Amniotic epithelial cell (primary cell): ENCODE measurements around the gene EXD3.
A peak's percentile ranks its signal among the peaks of the same experiment; 100 is the strongest.
"Not testable (repeated sequence)": the region's sequence is repeated elsewhere in the genome, so short reads cannot be mapped to it uniquely, and the experiment has no call there.

Source experiments
- DNase-seq: peaks from one replicate; pipeline ENCODE4 v3.0.0-alpha.2; 2010; ENCODE audit warnings: low read depth

The EXD3 gene

GRCh38 chr9:137379761-137380161, 43.2 kb downstream of the EXD3 start:
- DNase-seq = no peak

- not testable (repeated sequence) for DNase-seq
Measured at GRCh38 chr9:137378688-137379410, 44.1 kb downstream of the EXD3 start.

GRCh38 chr9:137376386-137376785, 46.6 kb downstream of the EXD3 start:
- no peak for DNase-seq

- no peak for DNase-seq
Measured at GRCh38 chr9:137375321-137376058, 47.5 kb downstream of the EXD3 start.

- no peak for DNase-seq
Measured at GRCh38 chr9:137374131-137374845, 48.7 kb downstream of the EXD3 start.

- DNase-seq = no peak
Measured at GRCh38 chr9:137373611-137373980, 49.4 kb downstream of the EXD3 start.

GRCh38 chr9:137372693-137373610, 50.0 kb downstream of the EXD3 start:
- no peak for DNase-seq

GRCh38 chr9:137371946-137372651, 50.9 kb downstream of the EXD3 start:
- no peak for DNase-seq

GRCh38 chr9:137371521-137371941, 51.4 kb downstream of the EXD3 start:
- no peak for DNase-seq

DNA sequence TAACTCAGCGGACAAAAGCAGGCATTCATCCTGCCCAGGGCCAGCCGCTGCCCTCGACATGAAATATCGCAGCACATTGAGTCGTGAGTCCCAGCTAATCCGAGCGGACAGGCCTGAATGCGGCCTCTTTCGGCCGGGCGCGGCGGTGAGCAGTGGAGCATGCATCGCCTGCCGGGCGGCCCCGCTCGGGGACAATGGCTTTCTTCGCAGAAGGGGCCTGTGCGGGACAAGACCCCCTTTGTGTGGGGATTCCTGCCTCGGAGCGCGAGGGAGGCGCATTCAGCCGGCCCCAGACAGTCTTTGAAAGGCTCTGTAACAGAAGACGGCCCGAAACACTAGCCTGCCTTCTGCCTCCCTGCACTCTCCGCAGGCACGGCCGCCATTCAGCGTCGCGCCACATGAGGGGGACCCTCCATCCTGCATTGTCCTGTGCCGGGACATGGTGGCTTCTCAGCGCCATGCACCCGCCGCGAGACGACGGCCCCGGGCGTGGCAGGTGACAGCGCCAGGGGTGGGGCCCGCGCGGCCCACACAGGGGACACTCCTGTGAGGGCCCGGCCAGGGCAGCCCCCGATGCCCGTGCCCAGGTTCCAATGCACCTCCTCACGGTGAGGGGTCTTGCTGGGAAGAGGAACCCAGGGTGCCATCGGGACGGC, 52.0 kb downstream of the EXD3 start:
- peak; percentile 40 for DNase-seq

DNA sequence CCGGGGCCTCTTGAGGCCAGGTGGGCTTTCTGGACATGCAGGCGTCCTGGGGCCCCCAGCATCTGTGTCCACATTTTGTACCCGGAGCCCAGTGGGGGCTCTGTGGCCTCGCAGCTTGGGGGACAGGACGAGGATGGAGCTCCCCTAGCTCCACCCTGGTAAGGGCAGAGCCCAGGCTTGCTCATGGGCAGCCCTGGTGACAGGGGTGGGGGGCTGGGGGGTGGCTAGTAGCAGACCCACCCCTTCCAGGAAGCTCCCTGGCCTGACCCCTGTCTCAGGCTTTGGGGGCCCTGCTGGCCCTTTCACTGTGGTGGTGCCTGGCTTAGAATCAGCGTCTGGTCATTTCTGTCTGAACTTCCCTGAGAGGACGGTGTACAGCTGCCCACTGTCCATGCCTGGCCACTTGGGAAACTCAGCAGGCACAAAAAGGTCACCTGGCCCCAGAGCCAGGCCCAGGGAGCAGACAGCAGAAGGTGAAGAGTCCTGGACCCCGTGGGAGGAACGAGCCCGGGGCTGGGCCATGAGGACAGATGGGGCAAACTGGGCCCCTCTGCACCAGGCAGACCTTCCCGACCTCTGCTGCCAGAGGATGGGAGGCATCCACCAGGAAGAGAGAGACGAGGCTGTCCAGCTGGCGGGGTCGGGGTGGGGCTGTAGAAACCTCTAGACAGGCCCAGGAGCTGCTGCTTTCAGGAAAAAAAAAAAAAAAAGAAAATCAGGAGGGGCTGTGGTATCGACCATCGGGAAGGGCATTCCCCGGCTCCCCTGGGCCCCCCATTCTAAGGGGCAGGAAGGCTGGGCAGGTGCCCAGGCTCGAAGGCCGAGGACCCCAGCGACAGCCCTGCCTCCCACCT, 52.8 kb downstream of the EXD3 start:
- DNase-seq = no peak

DNA sequence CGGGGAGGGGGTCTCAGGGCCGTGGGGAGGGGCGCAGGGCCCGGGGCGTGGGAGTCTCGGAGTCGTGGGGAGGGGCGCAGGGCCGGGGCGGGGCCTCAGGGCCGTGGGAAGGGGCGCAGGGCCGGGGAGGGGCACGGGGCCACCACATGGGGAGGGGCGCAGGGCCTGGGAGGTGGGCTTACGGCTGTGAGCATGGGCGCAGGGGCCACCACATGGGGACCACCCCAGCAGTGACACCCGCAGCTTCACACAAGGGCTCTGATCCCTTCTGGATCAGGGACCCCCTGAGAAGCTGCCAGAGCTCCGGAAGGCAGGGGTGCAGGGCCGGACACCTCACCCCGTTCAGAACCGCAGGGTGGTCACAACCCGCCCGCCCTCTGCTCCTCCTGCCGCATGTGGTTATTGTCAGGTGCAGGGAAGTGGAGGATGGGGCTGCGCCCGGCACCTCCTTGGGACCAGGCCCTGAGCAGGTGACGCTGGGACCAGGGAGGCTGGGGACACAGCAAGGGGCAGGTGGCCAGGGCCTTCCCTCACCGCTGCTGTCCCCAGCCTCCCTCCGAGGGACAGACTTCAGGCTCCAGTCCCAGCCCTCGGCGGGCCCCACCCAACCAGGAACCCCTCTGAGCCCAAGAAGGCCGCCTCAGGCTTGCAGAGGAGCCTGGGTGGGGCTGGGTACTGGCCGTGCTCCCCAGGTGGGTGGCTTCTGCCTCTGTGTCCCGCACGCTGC, 53.7 kb downstream of the EXD3 start:
- DNase-seq = no peak

GRCh38 chr9:137368431-137369035, 54.4 kb downstream of the EXD3 start:
- DNase-seq = no peak

- no peak for DNase-seq
Measured at GRCh38 chr9:137367506-137368430, 55.2 kb downstream of the EXD3 start.

DNA sequence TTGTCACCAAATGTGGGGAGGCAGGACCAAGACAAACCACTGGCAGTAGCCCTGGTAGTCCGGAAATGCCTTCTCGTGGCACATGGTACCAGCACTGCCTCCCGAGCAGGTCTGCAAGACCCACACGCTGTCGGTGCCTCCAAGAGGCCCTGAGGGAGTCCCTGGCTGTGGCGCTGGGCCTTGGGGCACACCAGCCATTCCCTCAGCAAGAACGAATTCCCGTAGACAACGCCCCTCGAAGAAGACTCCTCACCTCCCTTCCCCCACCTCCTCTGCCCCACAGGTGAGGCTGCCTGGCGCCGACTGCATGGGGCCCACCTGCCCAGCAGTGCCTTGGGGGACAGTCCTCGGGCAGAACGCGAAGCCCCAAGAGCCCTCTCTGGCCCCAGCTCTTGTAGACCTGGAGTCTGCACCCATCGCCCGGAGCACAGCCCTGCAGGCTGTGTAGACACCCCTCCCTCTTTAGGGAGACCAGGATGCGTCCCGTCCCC, 56.0 kb downstream of the EXD3 start:
- DNase-seq = no peak

DNA sequence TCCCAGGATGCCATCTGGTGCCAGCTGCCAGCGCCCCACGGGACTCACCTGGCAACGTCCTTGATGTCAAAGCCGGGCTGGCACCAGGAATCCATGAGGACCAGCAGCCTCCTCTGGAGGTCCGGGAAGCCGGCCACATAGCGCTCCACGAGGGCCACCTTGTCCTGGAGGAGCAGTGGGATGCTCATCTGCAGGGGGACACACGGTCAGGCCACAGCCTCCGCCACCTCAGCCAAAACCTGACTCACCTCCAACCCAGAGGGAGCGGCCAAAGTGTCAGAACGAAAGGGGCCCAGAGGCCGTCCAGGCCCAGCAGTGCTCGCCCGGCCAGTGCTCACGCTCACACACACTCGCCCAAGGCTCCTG, 56.5 kb downstream of the EXD3 start:
- DNase-seq = no peak
